HCT116 (cell line): ENCODE measurements around the gene SYNE1. TPM values are rescaled to one million over a fixed set of nuclear protein-coding genes. Genes with fewer than 3 reads are reported as not detected.

ENCODE experiments used
- ATAC-seq: fragments of 200-7000 bp; cut with Tn5 transposase; 2 replicates; pipeline ENCODE4 v1.9.1; 2020; ENCODE audit warnings: mild to moderate bottlenecking, moderate library complexity
- BruUV-seq: library from RNA; stranded (reverse); fragments of 400-500 nt; replicated peaks from 2 replicates; lab custom pipeline; 2021; lab: Mats Ljungman, UMichigan
- CTCF ChIA-PET: fragments of 300-600 bp; sonication (Branson Sonifier 250); formaldehyde crosslinking; loops from one replicate; lab custom pipeline; 2021; ENCODE audit warnings: antibody characterized with exemption; lab: Charles Lee
- POLR2A ChIA-PET: fragments of 300-600, 350-600 bp; sonication (Branson Sonifier 250); formaldehyde crosslinking; loops from one replicate; lab custom pipeline; 2021; ENCODE audit warnings: antibody characterized with exemption; lab: Charles Lee
- RAD21 ChIA-PET, 2 experiments: fragments of 300-600 bp; sonication (Branson Sonifier 250); formaldehyde crosslinking; loops; one replicate each; lab custom pipeline; 2023; ENCODE audit warnings: low total read pairs in 2 of 2; ENCODE audit not compliant: uncharacterized antibody in 2 of 2, unreplicated experiment in 2 of 2, low non-redundant PET in 1 of 2; lab: Charles Lee
- DNase-seq: peaks from one replicate; pipeline ENCODE4 v3.0.0-alpha.2; 2010; ENCODE audit warnings: low read depth, low spot score
- H2AFZ ChIP-seq: fragments of 200-600 bp; shearing (Covaris generic), sonication (generic); 2 replicates; pipeline ENCODE4 v1.6.1; 2017; ENCODE audit warnings: low read depth, mixed run types, mixed read lengths, antibody characterized with exemption, low read length; ENCODE audit not compliant: poor library complexity, severe bottlenecking
- H3K27ac ChIP-seq: 2 replicates; pipeline ENCODE4 v1.5.1; 2012; ENCODE audit warnings: low read depth, low read length
- H3K27me3 ChIP-seq: fragments of 200-600 bp; sonication (generic); 2 replicates; pipeline ENCODE4 v1.6.1; 2016; ENCODE audit warnings: mixed run types, low read length, mixed read lengths; ENCODE audit not compliant: insufficient read depth
- H3K36me3 ChIP-seq, 2 experiments: fragments of 200-500 bp in 1 of 2; fragments of 200-600 bp in 1 of 2; sonication (Bioruptor generic) in 1 of 2; sonication (generic) in 1 of 2; 2 replicates each; pipeline versions ENCODE4 v1.5.1 to v1.6.1; 2014 to 2016; ENCODE audit warnings: low read length in 2 of 2, inconsistent platforms in 1 of 2, mixed read lengths in 1 of 2, mixed run types in 1 of 2; ENCODE audit not compliant: insufficient read depth in 2 of 2, control insufficient read depth in 1 of 2
- H3K4me1 ChIP-seq, 2 experiments: fragments of 200-600 bp in 1 of 2; sonication (generic) in 1 of 2; 2 replicates each; pipeline versions ENCODE4 v1.5.1 to v1.6.1; 2012 to 2017; ENCODE audit warnings: low read length in 2 of 2, inconsistent platforms in 1 of 2, mild to moderate bottlenecking in 1 of 2, mixed read lengths in 1 of 2, mixed run types in 1 of 2, moderate library complexity in 1 of 2; ENCODE audit not compliant: insufficient read depth in 2 of 2, control insufficient read depth in 1 of 2
- H3K4me2 ChIP-seq: fragments of 200-600 bp; sonication (generic); 2 replicates; pipeline ENCODE4 v1.6.1; 2017; ENCODE audit warnings: mixed run types, low read length, mixed read lengths
- H3K4me3 ChIP-seq, 2 experiments: fragments of 200-600 bp in 1 of 2; sonication (generic) in 1 of 2; replicated peaks in 1 of 2; 2 replicates each; pipeline ENCODE4 v1.5.1; 2011 to 2016; ENCODE audit warnings: low read length in 2 of 2, control low read depth in 1 of 2, low read depth in 1 of 2, mild to moderate bottlenecking in 1 of 2, mixed read lengths in 1 of 2, mixed run types in 1 of 2
- H3K79me2 ChIP-seq: fragments of 200-600 bp; sonication (generic); 2 replicates; pipeline ENCODE4 v1.6.1; 2017; ENCODE audit warnings: mild to moderate bottlenecking, mixed run types, low read length, moderate library complexity, mixed read lengths; ENCODE audit not compliant: insufficient read depth
- H3K9ac ChIP-seq: fragments of 200-600 bp; sonication (generic); 2 replicates; pipeline ENCODE4 v1.6.1; 2016; ENCODE audit warnings: low read length, mixed read lengths
- H3K9me2 ChIP-seq: fragments of 200-600 bp; sonication (generic), shearing (Covaris generic); 2 replicates; pipeline ENCODE4 v1.6.1; 2017; ENCODE audit warnings: mixed run types, mild to moderate bottlenecking, moderate library complexity; ENCODE audit not compliant: insufficient read depth
- H3K9me3 ChIP-seq, 2 experiments: fragments of 200-500 bp in 1 of 2; fragments of 200-600 bp in 1 of 2; sonication (Bioruptor generic) in 1 of 2; sonication (generic) in 1 of 2; 2 replicates each; pipeline ENCODE4 v1.6.1; 2014 to 2017; ENCODE audit warnings: low read length in 2 of 2, mixed read lengths in 2 of 2, inconsistent platforms in 1 of 2, low read depth in 1 of 2, mild to moderate bottlenecking in 1 of 2, mixed run types in 1 of 2, moderate library complexity in 1 of 2; ENCODE audit not compliant: control insufficient read depth in 1 of 2, insufficient read depth in 1 of 2
- H4K20me1 ChIP-seq: fragments of 200-600 bp; sonication (generic), shearing (Covaris generic); 2 replicates; pipeline ENCODE4 v1.6.1; 2017; ENCODE audit warnings: mixed run types, mild to moderate bottlenecking, moderate library complexity; ENCODE audit not compliant: insufficient read depth
- EZH2 ChIP-seq: fragments of 200-600 bp; sonication (generic); IDR thresholded peaks from 2 replicates; pipeline ENCODE4 v1.6.1; 2017; ENCODE audit warnings: antibody characterized with exemption, mixed run types
- JUND ChIP-seq: IDR thresholded peaks from 2 replicates; pipeline ENCODE4 v1.6.1; 2012
- RAD21 ChIP-seq: IDR thresholded peaks from 2 replicates; pipeline ENCODE4 v1.6.1; 2012; ENCODE audit warnings: low read depth, mild to moderate bottlenecking
- SIN3A ChIP-seq: IDR thresholded peaks from 2 replicates; pipeline ENCODE4 v1.6.1; 2012; ENCODE audit warnings: low read depth
- SP1 ChIP-seq: IDR thresholded peaks from 2 replicates; pipeline ENCODE4 v1.6.1; 2012; ENCODE audit warnings: low read depth
- SRF ChIP-seq: IDR thresholded peaks from 2 replicates; pipeline ENCODE4 v1.6.1; 2012; ENCODE audit warnings: low read depth
- ZBTB33 ChIP-seq: IDR thresholded peaks from 2 replicates; pipeline ENCODE4 v1.6.1; 2011; ENCODE audit warnings: mild to moderate bottlenecking, low read length, moderate library complexity; ENCODE audit not compliant: insufficient replicate concordance; ENCODE audit errors: extremely low read depth
- ZNF274 ChIP-seq: fragments of 200-500 bp; sonication (Bioruptor generic); IDR thresholded peaks from 2 replicates; pipeline ENCODE4 v1.6.1; 2014; ENCODE audit warnings: mild to moderate bottlenecking, low read depth, low read length, inconsistent platforms
- intact Hi-C: fragments of 100-400 bp; cut with micrococcal nuclease; formaldehyde crosslinking; loops from 2 replicates; pipeline ENCODE4 v1.10.0; 2022
- total RNA-seq: library from RNA; stranded (reverse); gene quantifications from one replicate; pipeline ENCODE4 v1.2.1, GENCODE V29; 2021; ENCODE audit not compliant: unreplicated experiment

SYNE1 gene
- total RNA-seq, 1 experiment from 2014 or later = 5.4 TPM

- TF ChIP-seq ZBTB33 (no peak), RAD21 (no peak), JUND (peak; percentile 65)
Measured at GRCh38 chr6:152458648-152459644, 178.2 kb downstream of the SYNE1 start (continued).

- RAD21 ChIA-PET = no interaction called here
- Histone ChIP-seq H3K9ac (no peak overlapping the region), H3K36me3 (no peaks in the 10 kb centered on the region), H2AFZ (peak overlapping the region; percentile 77), H3K27ac (no peak overlapping the region), H3K4me3 (0 out of 4 replicates have a peak overlapping the region, but pooled peaks of 1 of the 2 experiments have one; percentile 12), H4K20me1 (no peaks in the 10 kb centered on the region), H3K4me2 (peak overlapping the region; percentile 38), H3K9me3 (no peaks in the 10 kb centered on the region), H3K9me2 (no peaks in the 10 kb centered on the region), H3K79me2 (no peaks in the 10 kb centered on the region), H3K27me3 (no peaks in the 10 kb centered on the region), H3K4me1 (peaks cover 0 to 21% of the 10 kb centered on the region in 2 experiments; a peak in 2 of 4 replicates)
- ATAC-seq (no peak), DNase-seq (no peak)
- POLR2A ChIA-PET = no interaction called here
- CTCF ChIA-PET = interaction anchor here (1.0 kb wide), 1 partner anchor 252 kb away, joined by 3 read pairs; no protein-coding TSS in a partner anchor
- no TSS peak for BruUV-seq
- intact Hi-C loops = no loop called here
- TF ChIP-seq EZH2 (no peak), SIN3A (no peak), ZNF274 (no peak), SRF (no peak), SP1 (no peak)
Measured at GRCh38 chr6:152457949-152458624, 179.1 kb downstream of the SYNE1 start.
